CD4-positive, alpha-beta T cell treated with Interleukin-4 for 4 hours (primary cell): ENCODE measurements around the gene TSPO2.

Experiments
- DNase-seq: peaks from one replicate; pipeline ENCODE4 v3.0.0-alpha.2; 2020

Gene TSPO2

GRCh38 chr6:41027799-41028560 lies 14.3 kb upstream of the TSPO2 start:
- DNase-seq: peak; percentile 60

- no peak for DNase-seq
Measured at GRCh38 chr6:41028561-41029412, 13.5 kb upstream of the TSPO2 start.

GRCh38 chr6:41032830-41033229 lies 9.4 kb upstream of the TSPO2 start:
- DNase-seq: no peak

GRCh38 chr6:41033776-41034175 lies 8.5 kb upstream of the TSPO2 start:
- no peak for DNase-seq

- DNase-seq: no peak
Measured at GRCh38 chr6:41036186-41036585, 6.1 kb upstream of the TSPO2 start.

GRCh38 chr6:41036601-41037000 lies 5.7 kb upstream of the TSPO2 start:
- DNase-seq: no peak

- DNase-seq: no peak
Measured at GRCh38 chr6:41037107-41037900, 5.0 kb upstream of the TSPO2 start.

GRCh38 chr6:41038205-41038604 lies 4.1 kb upstream of the TSPO2 start:
- DNase-seq: no peak

- peak; percentile 43 for DNase-seq
Measured at GRCh38 chr6:41039060-41039998, 2.9 kb upstream of the TSPO2 start, which contains the start of gene UNC5CL. TSS of gene UNC5CL (minus strand) at chr6:41039221. CDS start at chr6:41035074, 4,147 bp downstream.

GRCh38 chr6:41040101-41040939 lies 1.9 kb upstream of the TSPO2 start:
- DNase-seq: no peak

- no peak for DNase-seq
Measured at GRCh38 chr6:41040940-41041536, 1.2 kb upstream of the TSPO2 start.

GRCh38 chr6:41043151-41043550 lies 884 bp downstream of the TSPO2 start:
- DNase-seq: no peak

GRCh38 chr6:41045664-41046063 lies 3.4 kb downstream of the TSPO2 start:
- DNase-seq: no peak

- DNase-seq: no peak
Measured at GRCh38 chr6:41046084-41046483, 3.8 kb downstream of the TSPO2 start.

GRCh38 chr6:41047306-41047705 lies 5.0 kb downstream of the TSPO2 start:
- DNase-seq: no peak

- no peak for DNase-seq
Measured at GRCh38 chr6:41047745-41048732, 5.8 kb downstream of the TSPO2 start.

- no peak for DNase-seq
Measured at GRCh38 chr6:41049521-41049920, 7.3 kb downstream of the TSPO2 start.

- no peak for DNase-seq
Measured at GRCh38 chr6:41049955-41050354, 7.7 kb downstream of the TSPO2 start.

- DNase-seq: no peak
Measured at GRCh38 chr6:41050536-41050935, 8.3 kb downstream of the TSPO2 start.
